Stimulated activated naive CD4-positive, alpha-beta T cell (primary cell): ENCODE data around the gene PLEKHA5.

Experiments
- DNase-seq, 6 experiments: peaks; one replicate each; lab custom pipeline; 2025; lab: John Stamatoyannopoulos, UW

PLEKHA5 gene

GRCh38 chr12:19230299-19230866 is 100.8 kb downstream of the PLEKHA5 start:
- DNase-seq = no peak

- no peak for DNase-seq
Observed at GRCh38 chr12:19230896-19231295, 101.4 kb downstream of the PLEKHA5 start.

- DNase-seq = no peak
Observed at GRCh38 chr12:19234171-19234704, 104.7 kb downstream of the PLEKHA5 start.

GRCh38 chr12:19234981-19235871 is 105.7 kb downstream of the PLEKHA5 start:
- no peak for DNase-seq

- no peak for DNase-seq
Observed at GRCh38 chr12:19236656-19237055, 107.1 kb downstream of the PLEKHA5 start.

- DNase-seq = no peak
Observed at GRCh38 chr12:19238540-19238939, 109.0 kb downstream of the PLEKHA5 start.

- no peak for DNase-seq
Observed at GRCh38 chr12:19239102-19239501, 109.6 kb downstream of the PLEKHA5 start.

- no peak for DNase-seq
Observed at GRCh38 chr12:19239616-19240234, 110.2 kb downstream of the PLEKHA5 start.

- no peak for DNase-seq
Observed at GRCh38 chr12:19242581-19242980, 113.0 kb downstream of the PLEKHA5 start.

- peak in 2 of 6 experiments; percentile 5 to 18 for DNase-seq
Observed at GRCh38 chr12:19243551-19243950, 114.0 kb downstream of the PLEKHA5 start.

- no peak for DNase-seq
Observed at GRCh38 chr12:19244312-19244711, 114.8 kb downstream of the PLEKHA5 start.

GRCh38 chr12:19245106-19245505 is 115.6 kb downstream of the PLEKHA5 start:
- DNase-seq = no peak

- DNase-seq = no peak
Observed at GRCh38 chr12:19245666-19246065, 116.1 kb downstream of the PLEKHA5 start.

- no peak for DNase-seq
Observed at GRCh38 chr12:19246933-19247332, 117.4 kb downstream of the PLEKHA5 start.

- DNase-seq = no peak
Observed at GRCh38 chr12:19248929-19249602, 119.5 kb downstream of the PLEKHA5 start.

- no peak for DNase-seq
Observed at GRCh38 chr12:19251481-19252132, 122.1 kb downstream of the PLEKHA5 start.

- DNase-seq = no peak
Observed at GRCh38 chr12:19260135-19260534, 130.6 kb downstream of the PLEKHA5 start.

GRCh38 chr12:19261773-19262172 is 132.2 kb downstream of the PLEKHA5 start:
- DNase-seq = no peak

- no peak for DNase-seq
Observed at GRCh38 chr12:19263672-19264071, 134.1 kb downstream of the PLEKHA5 start.

GRCh38 chr12:19273482-19274330 is 144.2 kb downstream of the PLEKHA5 start:
- peak in 3 of 6 experiments; percentile 10 to 47 (median 23) for DNase-seq

- DNase-seq = no peak
Observed at GRCh38 chr12:19276767-19277166, 147.2 kb downstream of the PLEKHA5 start.
